ENCODE measurements around the gene FBXL7. TPM values are rescaled to one million over a fixed set of nuclear protein-coding genes. Genes with fewer than 3 reads are reported as not detected.

FBXL7 gene
- total RNA-seq, 5 donors from 2014 or later (not counting 1 experiment from before 2014, with no cell fraction given), result 0.06 to 0.07 TPM; not detected in 3

GRCh38 chr5:15844253-15844652 is 344.3 kb downstream of the FBXL7 start:
- no peaks in the 10 kb centered on the region for H3K4me1 ChIP-seq (ENCODE audit: control insufficient read depth in 1 of 2, extremely low read depth in 1 of 2, insufficient read depth in 2 of 2, low read length in 2 of 2)
- ATAC-seq (replicated peaks in 1 of 4) (no peak), DNase-seq (no peak)
- H3K36me3 ChIP-seq (ENCODE audit: control insufficient read depth in 2 of 2, extremely low read depth in 1 of 2, insufficient read depth in 1 of 2, low read length in 1 of 2), result no peaks in the 10 kb centered on the region
- 80% methylated on average over 1 of the region's 4 CpGs for WGBS (ENCODE audit: insufficient coverage)
- no peaks in the 10 kb centered on the region for H3K27me3 ChIP-seq (replicated peaks in 1 of 2; ENCODE audit: control insufficient read depth in 2 of 2, extremely low read depth in 1 of 2, insufficient read depth in 2 of 2, low read length in 1 of 2)
- no peak overlapping the region for H3K27ac ChIP-seq (ENCODE audit: low read length)
- ChIA-PET CTCF (no interaction called here), POLR2A (no interaction called here)
- no peak overlapping the region for H3K27ac Mint-ChIP-seq
- no peak overlapping the region for H3K4me3 ChIP-seq (ENCODE audit: control insufficient read depth in 1 of 2, extremely low read depth in 1 of 2, low read length in 1 of 2)
- peaks cover 3 to 14% (median 5%) of the 10 kb centered on the region in 3 donors for H3K9me3 Mint-ChIP-seq
- H3K4me3 Mint-ChIP-seq, result no peak overlapping the region
- no peaks in the 10 kb centered on the region for H3K4me1 Mint-ChIP-seq
- H3K36me3 Mint-ChIP-seq, result no peaks in the 10 kb centered on the region
- H3K27me3 Mint-ChIP-seq, result no peaks in the 10 kb centered on the region
- no peaks in the 10 kb centered on the region for H3K9me3 ChIP-seq

GRCh38 chr5:15844871-15845270 is 344.9 kb downstream of the FBXL7 start:
- H3K9me3 ChIP-seq, result no peaks in the 10 kb centered on the region
- WGBS (ENCODE audit: insufficient coverage), result 73% methylated on average over 2 of the region's 3 CpGs
- H3K27me3 ChIP-seq (replicated peaks in 1 of 2; ENCODE audit: control insufficient read depth in 2 of 2, extremely low read depth in 1 of 2, insufficient read depth in 2 of 2, low read length in 1 of 2), result no peaks in the 10 kb centered on the region
- H3K4me3 Mint-ChIP-seq, result no peak overlapping the region
- H3K27ac ChIP-seq (ENCODE audit: low read length), result no peak overlapping the region
- no peak overlapping the region for H3K4me3 ChIP-seq (ENCODE audit: control insufficient read depth in 1 of 2, extremely low read depth in 1 of 2, low read length in 1 of 2)
- H3K4me1 Mint-ChIP-seq, result no peaks in the 10 kb centered on the region
- ATAC-seq (replicated peaks in 1 of 4) (no peak), DNase-seq (no peak)
- H3K27me3 Mint-ChIP-seq, result no peaks in the 10 kb centered on the region
- no peaks in the 10 kb centered on the region for H3K36me3 ChIP-seq (ENCODE audit: control insufficient read depth in 2 of 2, extremely low read depth in 1 of 2, insufficient read depth in 1 of 2, low read length in 1 of 2)
- H3K4me1 ChIP-seq (ENCODE audit: control insufficient read depth in 1 of 2, extremely low read depth in 1 of 2, insufficient read depth in 2 of 2, low read length in 2 of 2), result no peaks in the 10 kb centered on the region
- ChIA-PET CTCF (no interaction called here), POLR2A (no interaction called here)
- no peaks in the 10 kb centered on the region for H3K36me3 Mint-ChIP-seq
- H3K27ac Mint-ChIP-seq, result no peak overlapping the region
- peaks cover 7 to 11% (median 8%) of the 10 kb centered on the region in 3 donors for H3K9me3 Mint-ChIP-seq

- ATAC-seq (replicated peaks in 1 of 4) (no peak), DNase-seq (no peak)
- H3K36me3 ChIP-seq (ENCODE audit: control insufficient read depth in 2 of 2, extremely low read depth in 1 of 2, insufficient read depth in 1 of 2, low read length in 1 of 2), result no peaks in the 10 kb centered on the region
- H3K27ac ChIP-seq (ENCODE audit: low read length), result no peak overlapping the region
- H3K9me3 ChIP-seq, result no peaks in the 10 kb centered on the region
- 56% methylated on average over 5 of the region's 5 CpGs for WGBS (ENCODE audit: insufficient coverage)
- no peaks in the 10 kb centered on the region for H3K27me3 ChIP-seq (replicated peaks in 1 of 2; ENCODE audit: control insufficient read depth in 2 of 2, extremely low read depth in 1 of 2, insufficient read depth in 2 of 2, low read length in 1 of 2)
- Mint-ChIP-seq H3K27ac (no peak overlapping the region), H3K27me3 (peaks cover 0 to 3% of the 10 kb centered on the region in 2 donors), H3K36me3 (no peaks in the 10 kb centered on the region), H3K4me3 (no peak overlapping the region), H3K9me3 (peaks cover 9 to 14% (median 13%) of the 10 kb centered on the region in 3 donors), H3K4me1 (no peaks in the 10 kb centered on the region)
- no peak overlapping the region for H3K4me3 ChIP-seq (ENCODE audit: control insufficient read depth in 1 of 2, extremely low read depth in 1 of 2, low read length in 1 of 2)
- CTCF ChIA-PET, result no interaction called here
- H3K4me1 ChIP-seq (ENCODE audit: control insufficient read depth in 1 of 2, extremely low read depth in 1 of 2, insufficient read depth in 2 of 2, low read length in 2 of 2), result no peaks in the 10 kb centered on the region
- POLR2A ChIA-PET, result no interaction called here
Measured at GRCh38 chr5:15850536-15850935, 350.6 kb downstream of the FBXL7 start.

- ChIA-PET POLR2A (no interaction called here), CTCF (no interaction called here)
- no peak overlapping the region for H3K27ac Mint-ChIP-seq
- H3K36me3 Mint-ChIP-seq, result no peaks in the 10 kb centered on the region
- ATAC-seq (replicated peaks in 1 of 4), result no peak
- Histone ChIP-seq H3K27me3 (replicated peaks in 1 of 2; ENCODE audit: control insufficient read depth in 2 of 2, extremely low read depth in 1 of 2, insufficient read depth in 2 of 2, low read length in 1 of 2) (no peaks in the 10 kb centered on the region), H3K27ac (ENCODE audit: low read length) (no peak overlapping the region), H3K4me3 (ENCODE audit: control insufficient read depth in 1 of 2, extremely low read depth in 1 of 2, low read length in 1 of 2) (no peak overlapping the region), H3K9me3 (no peaks in the 10 kb centered on the region), H3K36me3 (ENCODE audit: control insufficient read depth in 2 of 2, extremely low read depth in 1 of 2, insufficient read depth in 1 of 2, low read length in 1 of 2) (no peaks in the 10 kb centered on the region), H3K4me1 (ENCODE audit: control insufficient read depth in 1 of 2, extremely low read depth in 1 of 2, insufficient read depth in 2 of 2, low read length in 2 of 2) (no peaks in the 10 kb centered on the region)
- no peak for DNase-seq
- WGBS (ENCODE audit: insufficient coverage), result 17% methylated on average over 1 of the region's 6 CpGs
- H3K9me3 Mint-ChIP-seq, result peaks cover 11 to 15% (median 14%) of the 10 kb centered on the region in 3 donors
- no peaks in the 10 kb centered on the region for H3K4me1 Mint-ChIP-seq
- peaks cover 0 to 3% of the 10 kb centered on the region in 2 donors for H3K27me3 Mint-ChIP-seq
- H3K4me3 Mint-ChIP-seq, result no peak overlapping the region
Measured at GRCh38 chr5:15850939-15851341, 351.0 kb downstream of the FBXL7 start.

GRCh38 chr5:15852217-15852616 is 352.2 kb downstream of the FBXL7 start:
- ATAC-seq (replicated peaks in 1 of 4) (no peak), DNase-seq (no peak)
- no CpG with 5 or more reads among the region's 3 CpGs for WGBS (ENCODE audit: insufficient coverage)
- Histone ChIP-seq H3K4me3 (ENCODE audit: control insufficient read depth in 1 of 2, extremely low read depth in 1 of 2, low read length in 1 of 2) (no peak overlapping the region), H3K9me3 (no peaks in the 10 kb centered on the region), H3K4me1 (ENCODE audit: control insufficient read depth in 1 of 2, extremely low read depth in 1 of 2, insufficient read depth in 2 of 2, low read length in 2 of 2) (no peaks in the 10 kb centered on the region), H3K36me3 (ENCODE audit: control insufficient read depth in 2 of 2, extremely low read depth in 1 of 2, insufficient read depth in 1 of 2, low read length in 1 of 2) (no peaks in the 10 kb centered on the region), H3K27ac (ENCODE audit: low read length) (no peak overlapping the region), H3K27me3 (replicated peaks in 1 of 2; ENCODE audit: control insufficient read depth in 2 of 2, extremely low read depth in 1 of 2, insufficient read depth in 2 of 2, low read length in 1 of 2) (no peaks in the 10 kb centered on the region)
- Mint-ChIP-seq H3K4me3 (no peak overlapping the region), H3K9me3 (peaks cover 9 to 17% (median 16%) of the 10 kb centered on the region in 3 donors), H3K4me1 (no peaks in the 10 kb centered on the region), H3K27ac (no peak overlapping the region), H3K36me3 (no peaks in the 10 kb centered on the region), H3K27me3 (peaks cover 0 to 3% of the 10 kb centered on the region in 2 donors)
- ChIA-PET CTCF (interaction anchor here in 1 of 2 donors (0.6 kb wide), 1 partner anchor 14 kb away, joined by 3 read pairs; no protein-coding TSS in a partner anchor), POLR2A (no interaction called here)

- Mint-ChIP-seq H3K27ac (no peak overlapping the region), H3K9me3 (peaks cover 9 to 17% (median 16%) of the 10 kb centered on the region in 3 donors), H3K27me3 (peaks cover 0 to 3% of the 10 kb centered on the region in 2 donors), H3K36me3 (no peaks in the 10 kb centered on the region), H3K4me1 (no peaks in the 10 kb centered on the region), H3K4me3 (no peak overlapping the region)
- H3K27ac ChIP-seq (ENCODE audit: low read length), result no peak overlapping the region
- CTCF ChIA-PET, result no interaction called here
- ATAC-seq (replicated peaks in 1 of 4) (no peak), DNase-seq (no peak)
- H3K4me3 ChIP-seq (ENCODE audit: control insufficient read depth in 1 of 2, extremely low read depth in 1 of 2, low read length in 1 of 2), result no peak overlapping the region
- H3K9me3 ChIP-seq, result no peaks in the 10 kb centered on the region
- no peaks in the 10 kb centered on the region for H3K27me3 ChIP-seq (replicated peaks in 1 of 2; ENCODE audit: control insufficient read depth in 2 of 2, extremely low read depth in 1 of 2, insufficient read depth in 2 of 2, low read length in 1 of 2)
- 100% methylated on average over 1 of the region's 1 CpG for whole genome bisulfite sequencing (ENCODE audit: insufficient coverage)
- H3K4me1 ChIP-seq (ENCODE audit: control insufficient read depth in 1 of 2, extremely low read depth in 1 of 2, insufficient read depth in 2 of 2, low read length in 2 of 2), result no peaks in the 10 kb centered on the region
- no peaks in the 10 kb centered on the region for H3K36me3 ChIP-seq (ENCODE audit: control insufficient read depth in 2 of 2, extremely low read depth in 1 of 2, insufficient read depth in 1 of 2, low read length in 1 of 2)
- POLR2A ChIA-PET, result no interaction called here
Measured at GRCh38 chr5:15852949-15853348, 353.0 kb downstream of the FBXL7 start.

GRCh38 chr5:15858326-15858725 is 358.3 kb downstream of the FBXL7 start:
- POLR2A ChIA-PET, result no interaction called here
- CTCF ChIA-PET, result no interaction called here
- H3K4me1 ChIP-seq (ENCODE audit: control insufficient read depth in 1 of 2, extremely low read depth in 1 of 2, insufficient read depth in 2 of 2, low read length in 2 of 2), result no peaks in the 10 kb centered on the region
- ATAC-seq (replicated peaks in 1 of 4) (no peak), DNase-seq (no peak)
- H3K27me3 ChIP-seq (replicated peaks in 1 of 2; ENCODE audit: control insufficient read depth in 2 of 2, extremely low read depth in 1 of 2, insufficient read depth in 2 of 2, low read length in 1 of 2), result no peaks in the 10 kb centered on the region
- H3K27me3 Mint-ChIP-seq, result no peaks in the 10 kb centered on the region
- H3K27ac Mint-ChIP-seq, result no peak overlapping the region
- H3K4me3 ChIP-seq (ENCODE audit: control insufficient read depth in 1 of 2, extremely low read depth in 1 of 2, low read length in 1 of 2), result no peak overlapping the region
- no peaks in the 10 kb centered on the region for H3K36me3 Mint-ChIP-seq
- no peak overlapping the region for H3K4me3 Mint-ChIP-seq
- no peak overlapping the region for H3K27ac ChIP-seq (ENCODE audit: low read length)
- WGBS (ENCODE audit: insufficient coverage), result no CpG with 5 or more reads among the region's 1 CpG
- no peaks in the 10 kb centered on the region for H3K36me3 ChIP-seq (ENCODE audit: control insufficient read depth in 2 of 2, extremely low read depth in 1 of 2, insufficient read depth in 1 of 2, low read length in 1 of 2)
- H3K9me3 ChIP-seq, result no peaks in the 10 kb centered on the region
- H3K9me3 Mint-ChIP-seq, result peaks cover 4 to 19% (median 17%) of the 10 kb centered on the region in 3 donors
- H3K4me1 Mint-ChIP-seq, result no peaks in the 10 kb centered on the region

Measured in T-cell (primary cell).